ENCODE data around the gene TMEM11.
A peak's percentile ranks its signal among the peaks of the same experiment; 100 is the strongest.
"Not testable (repeated sequence)": the region's sequence is repeated elsewhere in the genome, so short reads cannot be mapped to it uniquely, and the experiment has no call there.

Gene TMEM11

GRCh38 chr17:21242026-21242697 lies 28.2 kb upstream of the TMEM11 start:
- no peak for DNase-seq

GRCh38 chr17:21241564-21241963 lies 27.6 kb upstream of the TMEM11 start:
- no peak for DNase-seq

GRCh38 chr17:21240369-21241055 lies 26.6 kb upstream of the TMEM11 start:
- peak in 1 of 2 experiments; percentile 20 for DNase-seq

GRCh38 chr17:21239680-21240368 lies 25.9 kb upstream of the TMEM11 start:
- DNase-seq: peak in 1 of 2 experiments; percentile 46

GRCh38 chr17:21235921-21236320 lies 22.0 kb upstream of the TMEM11 start:
- no peak for DNase-seq

- no peak for DNase-seq
Observed at GRCh38 chr17:21233581-21234347, 19.8 kb upstream of the TMEM11 start.

- DNase-seq: no peak
Observed at GRCh38 chr17:21232033-21232749, 18.2 kb upstream of the TMEM11 start.

- DNase-seq: no peak
Observed at GRCh38 chr17:21231533-21231932, 17.6 kb upstream of the TMEM11 start.

- no peak for DNase-seq
Observed at GRCh38 chr17:21228845-21229244, 14.9 kb upstream of the TMEM11 start.

GRCh38 chr17:21228111-21228510 lies 14.2 kb upstream of the TMEM11 start:
- no peak for DNase-seq

GRCh38 chr17:21227277-21227676 lies 13.3 kb upstream of the TMEM11 start:
- DNase-seq: not testable (repeated sequence)

GRCh38 chr17:21223086-21223485 lies 9.1 kb upstream of the TMEM11 start:
- no peak for DNase-seq

- DNase-seq: no peak
Observed at GRCh38 chr17:21218831-21219380, 4.9 kb upstream of the TMEM11 start.

- DNase-seq: no peak
Observed at GRCh38 chr17:21218101-21218500, 4.1 kb upstream of the TMEM11 start.

- no peak for DNase-seq
Observed at GRCh38 chr17:21217346-21217745, 3.4 kb upstream of the TMEM11 start.

GRCh38 chr17:21215935-21216334 lies 2.0 kb upstream of the TMEM11 start:
- no peak for DNase-seq

- no peak for DNase-seq
Observed at GRCh38 chr17:21214777-21215541, 998 bp upstream of the TMEM11 start.

- DNase-seq: peak in 1 of 2 experiments; percentile 55
Observed at GRCh38 chr17:21213638-21214014, 335 bp downstream of the TMEM11 start.

GRCh38 chr17:21212826-21213637 lies 929 bp downstream of the TMEM11 start:
- DNase-seq: no peak

GRCh38 chr17:21211825-21212479 lies 2.0 kb downstream of the TMEM11 start:
- DNase-seq: no peak
